Measurements from ENCODE around the gene NPSR1.

NPSR1 gene

DNA sequence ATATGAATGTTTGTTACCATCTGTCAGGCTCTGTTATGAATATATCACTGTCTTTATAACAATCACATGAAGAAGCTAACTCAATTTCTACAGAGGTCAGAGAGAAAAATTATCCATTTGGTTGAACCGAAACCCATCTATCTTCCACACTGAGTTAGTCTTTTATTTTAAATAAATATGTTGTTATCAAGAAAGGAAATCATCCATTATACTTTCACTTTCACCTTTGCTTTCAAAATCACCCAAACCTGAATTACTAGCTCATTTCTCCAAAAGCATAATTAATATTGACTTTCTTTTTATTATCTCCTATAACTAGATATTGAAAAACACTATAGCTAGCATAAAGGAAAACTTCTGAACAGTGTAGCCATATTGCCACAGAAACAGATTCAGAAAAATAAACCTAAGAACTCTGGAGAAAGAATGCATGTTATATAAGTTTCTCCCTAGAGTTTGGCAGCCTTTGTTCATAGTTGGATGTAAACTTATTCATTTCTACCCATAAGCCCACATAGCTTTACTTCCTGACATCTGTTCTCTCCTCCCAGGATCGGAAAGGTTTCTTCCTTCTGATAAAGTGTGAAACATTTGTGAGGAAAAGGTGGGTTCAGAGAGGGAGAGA, 66.0 kb downstream of the NPSR1 start:
- peak; percentile 6 for DNase-seq

DNA sequence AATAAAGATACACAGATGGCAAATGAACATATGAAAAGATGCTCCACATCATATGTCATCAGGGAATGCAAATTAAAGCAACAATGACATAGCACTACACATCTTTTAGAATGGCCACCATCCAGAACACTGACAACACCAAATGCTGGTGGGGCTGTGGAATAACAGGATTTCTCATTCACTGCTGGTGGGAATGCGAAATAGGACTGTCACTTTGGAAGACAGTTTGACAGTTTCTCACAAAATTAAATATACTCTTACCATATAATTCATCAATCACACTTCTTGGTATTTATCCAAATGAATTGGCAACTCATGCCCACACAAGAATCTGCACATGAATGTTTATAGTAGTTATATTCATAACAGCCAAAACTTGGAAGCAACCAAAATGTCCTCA, 68.2 kb downstream of the NPSR1 start:
- DNase-seq: no peak

DNA sequence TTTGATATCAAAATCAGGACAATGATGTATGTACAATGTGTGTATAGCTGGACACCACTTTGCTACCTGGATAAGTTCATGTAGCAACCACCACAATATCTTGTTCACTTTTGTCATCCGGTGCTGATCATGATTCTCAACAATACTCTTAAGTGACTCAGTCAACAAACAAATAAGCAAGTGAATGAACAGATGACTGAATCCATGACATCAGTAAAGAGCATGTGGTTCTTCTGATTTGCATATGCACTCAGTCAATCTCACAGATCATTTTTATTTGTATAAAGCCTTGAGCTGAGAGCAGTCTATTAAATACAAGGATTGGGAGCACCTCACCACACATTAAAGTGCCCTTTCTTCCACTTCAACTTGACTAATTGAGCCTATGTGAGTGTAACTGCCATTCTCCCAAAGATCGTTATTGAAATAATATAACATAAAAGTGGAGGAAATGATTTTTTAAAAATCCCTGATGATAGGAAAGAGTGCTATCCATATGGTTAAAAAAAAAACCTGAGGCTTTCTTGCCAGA, 69.5 kb downstream of the NPSR1 start:
- no peak for DNase-seq

DNA sequence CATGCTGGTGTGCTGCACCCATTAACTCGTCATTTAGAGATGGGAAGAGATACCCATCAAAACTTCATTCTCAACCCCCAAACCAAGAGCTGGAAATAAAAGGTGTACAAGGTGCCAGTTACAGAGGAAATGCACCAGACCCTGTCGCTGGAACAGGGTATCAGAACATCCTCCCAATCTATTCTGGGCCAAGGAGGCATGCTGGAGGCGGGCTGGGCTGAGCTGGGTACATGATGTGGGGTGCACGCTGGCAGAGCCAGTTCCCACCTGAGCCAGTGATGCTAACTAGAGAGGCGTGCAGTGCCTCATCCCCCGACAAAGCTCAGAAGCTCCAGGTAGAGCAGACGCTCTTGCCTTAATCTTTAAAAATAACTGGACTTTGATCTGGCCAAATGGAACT, 70.1 kb downstream of the NPSR1 start:
- DNase-seq: no peak

DNA sequence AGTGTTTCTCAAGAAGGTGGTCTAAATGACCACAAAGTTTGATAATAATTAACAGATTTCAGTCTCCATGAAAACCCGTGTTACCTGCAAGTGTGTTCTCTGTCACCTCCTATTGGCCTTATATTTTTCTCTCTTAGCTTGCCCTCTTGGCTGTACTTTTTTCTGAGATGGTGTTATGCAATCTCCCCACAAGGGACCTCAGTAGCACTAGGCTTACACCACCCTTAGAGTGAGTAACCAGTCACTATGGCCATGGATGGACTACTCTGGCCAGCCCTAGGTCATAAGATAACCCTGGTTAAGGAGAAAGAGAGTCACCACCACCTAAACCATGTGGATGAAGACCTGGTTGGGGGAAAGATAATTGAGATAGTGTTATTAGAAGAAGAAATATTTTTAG, 76.8 kb downstream of the NPSR1 start:
- no peak for DNase-seq

DNA sequence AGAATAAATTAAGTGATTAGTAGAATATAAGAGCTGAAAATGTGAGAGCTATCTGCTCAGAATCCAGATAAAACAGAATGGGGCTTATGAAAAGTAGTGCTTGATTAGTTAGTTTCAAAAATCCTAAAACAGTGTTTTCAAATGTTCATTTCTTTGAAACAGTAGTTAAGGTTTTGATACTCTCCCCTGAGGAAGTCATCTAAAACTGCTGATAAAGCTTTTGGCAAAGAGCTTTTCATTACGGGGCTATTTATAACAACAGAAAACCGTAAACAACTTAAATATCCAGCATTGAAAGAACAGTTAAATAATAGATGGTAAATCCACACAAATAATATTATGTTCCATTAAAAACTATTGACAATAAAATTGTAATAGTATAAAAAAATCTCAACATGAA, 77.5 kb downstream of the NPSR1 start:
- no peak for DNase-seq

DNA sequence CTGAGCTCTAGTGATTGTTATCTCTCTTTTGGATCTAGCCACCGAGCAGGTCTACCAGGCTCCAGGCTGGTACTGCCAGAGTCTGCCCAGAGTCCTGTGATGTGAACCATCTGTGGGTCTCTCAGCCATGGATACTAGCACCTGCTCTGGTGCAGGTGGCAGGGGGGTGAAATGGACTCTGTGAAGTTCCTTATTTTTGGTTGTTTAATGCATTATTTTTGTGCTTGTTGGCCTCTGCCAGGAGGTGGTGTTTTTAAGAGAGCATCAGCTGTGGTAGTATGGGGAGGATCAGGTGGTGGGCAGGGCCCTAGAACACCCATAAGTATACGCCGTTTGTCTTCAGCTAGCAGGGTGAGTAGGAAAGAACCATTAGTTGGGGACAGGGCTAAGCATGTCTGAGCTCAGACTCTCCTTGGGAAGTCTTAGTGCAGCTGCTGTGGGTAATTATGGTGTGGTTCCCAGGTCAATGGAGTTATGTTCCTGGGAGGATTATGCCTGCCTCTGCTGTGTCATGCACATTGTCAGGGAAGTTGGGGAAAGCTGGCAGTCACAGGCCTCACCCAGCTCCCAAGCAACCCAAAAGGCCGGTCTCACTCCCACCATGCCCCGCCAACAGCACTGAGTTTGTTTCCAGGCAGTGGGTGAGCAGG, 81.8 kb downstream of the NPSR1 start:
- DNase-seq: no peak

DNA sequence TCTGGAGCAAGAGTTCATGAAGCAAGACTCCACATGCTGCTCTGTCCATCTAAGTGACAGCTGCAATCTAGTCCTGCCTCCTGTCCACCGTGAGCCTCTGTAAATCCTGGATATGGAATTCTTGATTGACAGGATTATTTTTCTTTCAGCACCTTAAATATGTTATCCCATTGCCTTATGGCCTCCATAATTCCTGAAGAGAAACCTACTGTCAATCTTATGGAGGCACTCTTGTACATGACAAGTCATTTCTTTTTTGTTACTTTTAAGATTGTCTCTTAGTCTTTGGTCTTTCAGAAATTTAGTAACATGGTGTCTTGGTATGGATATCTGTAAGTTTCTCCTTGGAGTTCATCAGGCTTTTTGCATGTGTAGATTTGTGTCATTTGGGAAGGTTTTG, 82.8 kb downstream of the NPSR1 start:
- DNase-seq: no peak

DNA sequence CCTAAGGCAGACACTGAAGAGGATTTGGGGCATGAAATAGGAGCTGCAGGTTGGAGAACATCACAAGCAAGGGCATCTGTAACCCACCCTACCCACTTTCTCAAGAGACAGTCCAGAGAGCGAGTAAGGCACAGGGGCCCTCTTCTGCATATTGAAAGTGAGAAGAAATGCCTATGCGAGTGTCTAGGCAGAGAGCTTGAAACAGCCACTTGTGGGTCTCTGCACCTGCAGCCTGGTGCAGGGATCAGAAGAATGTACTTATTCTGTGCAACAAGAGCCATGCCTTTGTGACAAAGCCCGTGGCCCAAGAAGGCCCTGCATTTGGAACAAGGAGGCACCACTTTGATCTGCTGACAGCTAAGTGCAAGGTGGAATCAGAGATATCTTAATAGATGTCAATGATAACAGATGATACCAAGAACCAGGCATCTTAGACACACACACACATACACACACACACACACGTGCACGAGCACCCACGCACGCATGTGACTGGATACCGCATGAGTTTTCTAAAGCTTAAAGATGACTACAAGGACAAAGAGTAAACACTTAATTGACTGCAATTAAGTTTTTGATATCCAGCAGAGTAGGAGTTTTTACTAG, 89.3 kb downstream of the NPSR1 start:
- DNase-seq: no peak

DNA sequence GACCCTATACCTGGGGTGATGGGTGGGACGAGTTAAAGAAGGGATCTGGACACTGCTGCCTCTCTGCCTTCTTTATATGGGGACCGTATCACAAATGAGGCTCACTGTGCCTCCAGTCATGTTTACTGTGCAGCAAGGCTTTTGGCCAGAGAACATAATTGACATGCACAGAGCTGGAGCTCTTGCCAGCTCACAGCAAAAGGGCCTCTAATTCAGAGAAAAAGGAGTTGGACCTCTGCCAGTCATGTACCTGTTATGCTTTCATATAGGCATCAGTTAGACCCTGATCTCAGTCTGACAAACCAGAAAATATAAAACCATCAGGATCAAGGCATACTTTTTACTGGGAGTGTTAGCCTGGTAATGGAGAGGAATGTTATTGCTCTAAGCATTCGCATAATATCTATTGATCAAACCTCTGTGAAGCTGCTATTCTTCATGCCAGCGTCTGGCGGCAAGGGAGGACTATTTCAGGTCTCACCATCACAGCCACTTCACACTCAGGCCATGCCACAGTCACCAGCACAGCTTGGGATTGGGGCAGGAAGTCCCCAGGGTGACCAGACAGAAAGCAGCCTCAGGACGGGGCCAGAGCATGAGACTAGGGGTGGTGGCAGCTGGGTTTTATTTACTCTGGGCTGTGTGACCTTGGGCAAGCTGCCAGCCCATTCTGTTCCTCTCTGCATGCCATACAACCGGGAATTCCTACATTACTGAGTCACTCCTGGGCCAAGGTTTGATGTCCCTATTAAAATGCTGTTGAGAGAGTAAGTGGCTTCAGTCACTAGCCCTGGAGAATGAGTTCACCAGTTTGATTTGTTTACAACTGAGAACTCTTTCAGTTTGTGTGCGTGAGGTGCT, 90.1 kb downstream of the NPSR1 start:
- DNase-seq: no peak

DNA sequence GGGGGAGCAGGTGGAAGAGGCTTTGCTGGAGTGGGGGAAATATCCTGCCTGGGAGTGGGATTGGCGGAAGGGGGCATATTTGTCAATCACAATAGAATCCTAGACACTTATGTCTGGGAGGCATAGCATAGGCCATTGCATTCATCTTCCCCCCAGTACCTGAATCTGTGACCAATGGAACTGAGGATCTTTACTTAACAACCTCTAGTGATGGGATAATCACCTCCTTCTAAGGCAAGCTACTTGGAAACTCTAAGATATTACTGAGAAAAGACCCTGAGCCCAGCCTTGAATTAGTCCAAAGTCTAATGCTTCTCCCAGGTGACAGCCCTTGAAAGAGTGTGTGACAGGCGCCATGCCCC, 90.7 kb downstream of the NPSR1 start:
- no peak for DNase-seq

DNA sequence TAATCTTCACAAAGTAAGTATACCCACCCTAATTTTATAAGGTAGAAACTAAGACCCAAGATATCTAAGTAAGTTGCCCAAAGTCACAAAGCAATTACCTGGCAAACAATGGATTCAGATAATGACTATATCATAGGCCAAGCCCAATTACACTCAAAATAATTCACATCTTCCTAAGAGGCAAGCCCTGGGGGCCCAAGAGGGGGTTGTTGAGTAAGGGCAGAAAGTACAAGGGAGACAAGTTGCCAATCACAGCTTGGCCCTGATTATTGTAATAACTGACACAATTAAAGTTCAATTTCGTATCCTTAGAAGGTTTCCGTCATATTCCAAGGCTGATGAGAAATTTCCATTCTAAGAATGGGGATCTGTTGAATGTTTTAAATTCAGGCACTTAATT, 91.4 kb downstream of the NPSR1 start:
- DNase-seq: no peak

DNA sequence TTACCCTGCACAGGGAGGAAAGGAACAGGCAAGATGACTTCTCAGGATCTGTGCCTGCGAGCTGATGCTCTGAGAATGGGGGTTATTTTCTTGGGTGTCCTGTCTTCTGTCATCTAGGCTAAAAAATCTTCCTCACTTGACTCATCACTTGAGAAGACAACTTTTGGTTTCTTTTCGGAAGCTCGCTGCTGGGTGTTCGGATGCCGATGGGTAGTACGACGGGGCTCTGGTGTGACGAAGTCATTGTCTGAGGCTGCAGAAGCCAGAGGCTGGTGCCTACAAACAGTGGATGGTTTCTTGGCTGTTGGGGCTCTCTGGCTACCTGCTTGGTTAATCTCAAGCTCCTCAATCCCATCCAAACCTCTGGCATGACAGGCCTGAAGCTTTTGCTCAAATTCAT, 92.2 kb downstream of the NPSR1 start:
- no peak for DNase-seq

DNA sequence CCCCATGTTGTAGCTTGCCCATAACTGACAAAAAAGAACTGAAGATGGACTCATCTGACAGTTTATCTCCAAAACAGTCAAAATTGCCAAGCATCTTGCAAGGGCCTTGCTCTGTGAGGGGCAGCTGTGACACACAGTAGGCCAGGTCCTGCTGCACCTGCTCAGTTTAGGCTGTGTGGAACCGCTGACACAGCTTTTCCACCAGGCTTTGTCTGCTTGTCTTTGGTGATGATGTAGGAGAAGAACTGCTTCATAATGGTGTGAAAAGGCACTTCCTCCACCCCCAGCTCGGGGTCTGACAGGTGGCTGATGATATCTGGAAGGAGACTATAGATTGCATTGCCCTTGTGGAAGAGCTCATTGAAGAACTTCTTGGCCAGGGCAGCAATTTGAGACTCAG, 92.6 kb downstream of the NPSR1 start:
- DNase-seq: no peak

DNA sequence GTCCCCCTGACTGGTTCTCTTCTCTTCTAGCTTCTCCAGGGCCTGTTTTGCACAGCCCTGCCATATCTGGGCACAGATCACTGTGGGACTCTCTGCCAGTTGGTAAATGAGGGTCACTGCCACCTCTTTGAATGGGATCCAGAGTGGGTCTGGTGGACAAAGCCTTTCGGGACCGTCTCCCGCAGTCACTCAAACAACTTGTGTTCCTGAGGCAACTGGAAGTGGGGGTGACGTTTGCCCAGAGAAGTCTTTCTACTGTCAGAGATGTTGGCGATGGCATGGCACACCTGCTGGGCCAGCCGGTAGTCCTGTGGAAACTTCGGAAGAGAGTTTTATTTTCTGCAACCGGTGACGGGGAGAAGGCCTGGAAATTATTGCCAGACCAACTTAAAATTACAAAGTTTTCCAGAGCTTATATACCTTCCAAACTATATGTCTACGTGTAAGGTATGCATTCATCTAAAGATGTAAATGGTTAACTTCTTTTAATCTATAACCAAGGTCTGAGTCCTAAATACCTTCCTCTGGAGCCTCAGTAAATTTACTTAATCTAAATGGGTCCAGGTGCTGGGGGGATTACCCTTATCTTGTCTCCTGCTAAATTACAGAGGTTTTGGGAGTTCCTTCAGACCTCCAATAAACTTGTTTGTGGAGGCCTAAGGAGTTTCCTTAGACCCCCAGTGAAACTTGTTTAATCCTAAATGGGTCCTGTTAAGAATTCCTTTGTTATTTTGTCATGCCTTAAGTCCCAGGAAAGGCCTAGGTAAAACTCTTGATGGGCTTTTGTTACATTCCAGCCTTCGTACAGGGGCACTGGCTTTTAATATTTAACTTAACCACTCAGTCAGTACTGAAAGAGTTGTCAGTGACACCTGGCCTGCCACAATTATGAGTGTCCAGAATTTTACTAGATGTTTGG, 94.0 kb downstream of the NPSR1 start:
- no peak for DNase-seq

DNA sequence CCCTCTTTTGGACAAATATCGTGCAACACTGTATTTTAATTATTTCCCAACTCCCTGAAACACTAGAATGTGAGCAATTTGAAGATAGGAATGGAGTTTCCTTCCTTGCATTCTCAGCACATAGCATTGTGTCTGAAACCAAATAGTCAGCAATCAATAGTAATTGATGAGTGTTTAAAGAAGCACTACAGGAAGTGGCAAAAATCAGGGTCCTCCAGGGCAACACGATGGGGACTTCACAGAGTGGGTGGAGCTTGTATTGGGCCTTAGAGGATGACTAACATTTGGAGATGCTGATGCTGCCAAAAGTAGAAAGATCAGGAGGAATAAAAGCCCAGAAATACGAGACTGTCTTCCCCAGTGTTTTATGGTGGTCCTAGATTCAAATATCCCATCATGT, 94.9 kb downstream of the NPSR1 start:
- no peak for DNase-seq

DNA sequence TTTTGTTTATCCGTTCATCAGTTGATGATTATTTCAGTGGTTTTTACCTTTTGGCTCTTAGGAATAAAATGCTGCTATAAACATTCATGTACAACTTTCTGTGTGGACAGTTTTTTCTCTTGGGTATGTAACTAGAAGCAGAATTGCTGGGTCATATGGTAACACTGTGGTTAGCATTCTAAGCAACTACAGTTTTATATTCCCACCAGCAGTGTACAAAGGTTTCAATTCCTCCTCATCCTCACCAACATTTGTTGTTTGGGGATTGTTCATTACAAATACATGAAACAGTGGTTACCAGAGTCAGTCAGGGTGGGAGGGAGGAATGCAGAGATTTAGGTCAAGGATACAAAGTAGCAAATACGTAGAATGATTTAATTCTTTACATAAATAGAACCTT, 97.0 kb downstream of the NPSR1 start:
- no peak for DNase-seq

DNA sequence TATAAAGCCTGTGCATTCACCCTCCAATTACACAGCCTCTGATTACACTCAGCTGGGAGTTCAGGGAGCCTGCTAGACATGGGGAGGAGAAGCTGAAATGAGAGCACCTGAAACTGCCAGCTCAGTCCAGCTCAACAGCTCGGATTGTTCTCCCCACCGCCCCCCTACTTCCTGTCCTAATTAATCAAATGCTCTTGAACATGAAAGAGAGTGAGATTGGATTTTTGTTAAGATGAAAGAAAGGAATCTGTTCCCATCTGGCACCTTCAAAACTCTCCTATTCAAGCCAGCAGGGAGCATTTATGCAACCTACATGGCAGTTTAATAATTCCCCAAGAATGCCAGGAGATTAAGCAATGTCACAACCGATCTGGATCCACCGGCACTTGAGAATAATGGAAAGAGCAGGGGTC, 98.0 kb downstream of the NPSR1 start:
- no peak for DNase-seq

DNA sequence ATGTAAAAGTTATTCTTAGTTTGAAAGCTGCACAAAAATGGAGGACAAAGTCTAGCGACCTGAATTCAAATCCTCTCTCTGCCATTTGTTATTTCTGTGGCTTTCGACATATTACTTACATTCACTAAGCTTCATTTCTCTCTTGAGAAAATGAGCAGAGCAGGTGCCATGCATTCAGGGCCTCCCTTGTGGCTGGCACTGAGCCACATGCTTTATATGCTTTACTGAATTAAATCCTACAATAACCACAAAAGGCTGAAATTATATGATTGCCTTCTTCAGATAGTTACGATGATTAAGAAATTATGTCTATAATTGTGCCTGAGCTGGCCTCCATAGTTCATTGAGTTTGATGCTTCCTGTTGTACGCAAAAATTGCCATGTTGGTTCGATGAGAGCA, 98.7 kb downstream of the NPSR1 start:
- no peak for DNase-seq

DNA sequence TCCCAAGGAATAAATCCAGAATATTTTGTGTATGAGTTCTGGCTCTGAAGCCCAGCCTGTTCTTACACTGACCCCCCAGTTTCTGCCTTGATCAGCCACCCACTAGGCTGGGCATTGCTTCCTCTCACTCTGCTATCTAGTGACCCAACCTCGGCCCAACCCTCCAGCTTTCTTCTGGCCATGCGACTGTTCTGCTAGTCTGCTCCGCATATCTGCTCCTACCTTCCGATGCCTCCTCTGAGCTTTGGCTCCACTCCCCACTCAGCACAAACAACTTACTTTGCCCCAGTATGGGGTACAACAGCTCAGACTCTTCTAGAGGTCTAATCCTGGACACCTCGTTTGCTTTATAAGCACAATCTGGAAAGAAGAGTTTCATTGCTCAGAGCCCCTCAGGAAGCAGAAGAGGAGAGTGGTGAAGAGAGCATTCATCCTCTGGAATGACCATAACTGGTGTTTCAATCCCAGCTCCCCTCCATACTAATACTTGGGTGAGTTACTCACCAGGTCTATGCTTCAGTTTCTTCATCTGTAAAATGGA, 99.6 kb downstream of the NPSR1 start:
- DNase-seq: no peak

DNA sequence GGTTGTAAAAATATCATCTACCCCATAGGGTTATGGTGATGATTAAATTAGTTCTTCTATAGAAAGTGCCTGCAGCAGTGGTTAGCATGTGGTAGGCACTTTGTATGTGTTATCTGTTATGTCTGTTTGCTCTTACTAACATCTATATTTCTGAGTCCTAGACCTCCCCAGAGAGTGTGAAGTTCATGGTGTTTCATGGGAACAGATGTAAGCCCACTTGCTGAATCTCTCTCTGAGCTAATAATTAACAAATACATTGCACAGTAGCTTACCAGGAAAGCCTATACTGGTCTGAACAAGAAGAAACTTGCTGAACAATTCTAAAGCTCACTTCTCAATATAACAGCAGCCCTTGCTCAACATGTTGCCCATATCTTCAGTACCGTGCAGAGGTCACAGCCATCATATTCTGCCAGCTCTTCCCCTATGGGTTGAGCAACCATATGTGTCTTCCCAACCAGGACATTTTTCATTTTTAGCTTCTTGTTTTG, 100.1 kb downstream of the NPSR1 start:
- no peak for DNase-seq

All from CD4-positive, alpha-beta T cell treated with Interleukin-12 subunit alpha and Interleukin-12 subunit beta, for 1 hour (primary cell).